Transverse colon (tissue), 4 donors: ENCODE measurements around the gene CES4A. TPM values are rescaled to one million over a fixed set of nuclear protein-coding genes. Genes with fewer than 3 reads are reported as not detected.

ENCODE experiments used
- DNase-seq: peaks from one replicate; pipeline ENCODE4 v3.0.0-alpha.2; 2019
- H3K27ac ChIP-seq, 4 donors: fragments of 200-600 bp; sonication (generic); 2 replicates each; pipeline ENCODE4 v1.5.1; 2016 to 2018; ENCODE audit warnings: inconsistent platforms in 4 of 4
- H3K27me3 ChIP-seq: fragments of 200-600 bp; sonication (generic); 2 replicates; pipeline ENCODE4 v1.5.1; 2017; ENCODE audit warnings: inconsistent platforms
- H3K36me3 ChIP-seq, 4 donors: fragments of 200-600 bp; sonication (generic); 2 replicates each; pipeline ENCODE4 v1.5.1; 2017 to 2019; ENCODE audit warnings: inconsistent platforms in 4 of 4
- H3K4me1 ChIP-seq, 4 donors: fragments of 200-600 bp; sonication (generic); 2 replicates each; pipeline ENCODE4 v1.5.1; 2017 to 2020; ENCODE audit warnings: inconsistent platforms in 4 of 4
- H3K4me3 ChIP-seq, 4 donors: fragments of 200-600 bp; sonication (generic); 1 replicate in 1 of 4; 2 replicates in 3 of 4; pipeline versions ENCODE4 v1.5.1 to v1.6.1; 2017 to 2019; ENCODE audit warnings: inconsistent platforms in 4 of 4
- H3K9me3 ChIP-seq, 2 donors: fragments of 200-600 bp; sonication (generic); 2 replicates each; pipeline ENCODE4 v1.5.1; 2017 to 2019; ENCODE audit warnings: inconsistent platforms in 2 of 2
- CTCF ChIP-seq, 5 experiments: fragments of 200-600 bp in 3 of 5; fragments of 450-650 bp in 2 of 5; sonication (generic) in 3 of 5; IDR thresholded peaks; 1 replicate in 2 of 5; 2 replicates in 3 of 5; pipeline ENCODE4 v1.5.1; 2016 to 2017; ENCODE audit warnings: antibody characterized with exemption in 5 of 5, inconsistent platforms in 3 of 5, mild to moderate bottlenecking in 2 of 5, moderate library complexity in 1 of 5
- EP300 ChIP-seq: sonication (generic); formaldehyde crosslinking; IDR thresholded peaks from one replicate; pipeline ENCODE4 v1.6.1; 2017; ENCODE audit warnings: antibody characterized with exemption, low read depth
- POLR2A ChIP-seq: fragments of 450-650 bp; IDR thresholded peaks from one replicate; pipeline ENCODE4 v1.6.1; 2016; ENCODE audit warnings: antibody characterized with exemption, mild to moderate bottlenecking, moderate library complexity
- POLR2AphosphoS5 ChIP-seq, 3 donors: sonication (generic); formaldehyde crosslinking; IDR thresholded peaks; one replicate each; pipeline ENCODE4 v1.6.1; 2016; ENCODE audit warnings: antibody characterized with exemption in 3 of 3
- WGBS, 2 donors: methylation state at CpG; one replicate each; pipeline ENCODE4 v1.1.5; 2018; ENCODE audit warnings: low coverage in 1 of 2; 5-methylcytosine and 5-hydroxymethylcytosine counted together
- in situ Hi-C, 4 donors: fragments of 200-750 bp; cut with MboI; loops; one replicate each; pipeline versions ENCODE4 v1.15.0 to v1.15.1; 2017; ENCODE audit warnings: low sequenced_read_pairs in 3 of 4, low pct_ligation_motif_present in 1 of 4, low pct_unique_long_range_greater_than_20kb in 1 of 4
- intact Hi-C: fragments of 100-400 bp; cut with DNase I; formaldehyde crosslinking; loops from one replicate; pipeline ENCODE4 v1.15.1; 2023; ENCODE audit warnings: low total_unique reads
- total RNA-seq, 4 donors: library from RNA; depleted of rRNA; stranded (reverse); fragments of >200 nt; gene quantifications; one replicate each; pipeline ENCODE4 v1.1.0, GENCODE V29; 2016

The CES4A gene
- total RNA-seq, 4 donors from 2014 or later: 9.7 to 24.7 (median 15.7) TPM

GRCh38 chr16:66948837-66949225, 39.6 kb upstream of the CES4A start:
- TF ChIP-seq CTCF (IDR thresholded peaks at IDR 0.05) (no peak), POLR2A (no peak), EP300 (no peak), POLR2AphosphoS5 (IDR thresholded peaks at IDR 0.05) (no peak)
- Histone ChIP-seq H3K27me3 (peaks cover 13% of the 10 kb centered on the region), H3K4me3 (peak overlapping the region in 3 of 4 donors; percentile 34 to 58 (median 45)), H3K27ac (no peak overlapping the region), H3K9me3 (no peaks in the 10 kb centered on the region), H3K36me3 (no peaks in the 10 kb centered on the region), H3K4me1 (peaks cover 18 to 33% (median 23%) of the 10 kb centered on the region in 4 donors)
- 31% methylated on average over 16 of the region's 21 CpGs; no CpG with 5 or more reads in 1 of the 2 donors for WGBS, 2 donors
- intact Hi-C loops (no loop called here), in situ Hi-C loops (no loop called here)
- no peak for DNase-seq

- Histone ChIP-seq H3K9me3 (no peaks in the 10 kb centered on the region), H3K4me3 (no peak overlapping the region), H3K27me3 (peaks cover 13% of the 10 kb centered on the region), H3K4me1 (peaks cover 18 to 38% (median 26%) of the 10 kb centered on the region in 4 donors), H3K36me3 (no peaks in the 10 kb centered on the region), H3K27ac (no peak overlapping the region)
- in situ Hi-C loops (no loop called here), intact Hi-C loops (no loop called here)
- no peak for DNase-seq
- no peak for TF ChIP-seq POLR2A
- TF ChIP-seq CTCF (IDR thresholded peaks at IDR 0.05): no peak
- no peak for TF ChIP-seq EP300
- no peak for TF ChIP-seq POLR2AphosphoS5 (IDR thresholded peaks at IDR 0.05)
- WGBS, 2 donors: 57 to 58% methylated on average over 4 to 6 of the region's 6 CpGs
Observed at GRCh38 chr16:66949472-66949871, 38.9 kb upstream of the CES4A start.

GRCh38 chr16:66950437-66950836, 38.0 kb upstream of the CES4A start:
- WGBS, 2 donors: 73 to 83% methylated on average over 2 of the region's 2 CpGs
- intact Hi-C loops: no loop called here
- Histone ChIP-seq H3K36me3 (no peaks in the 10 kb centered on the region), H3K27ac (no peak overlapping the region), H3K27me3 (peaks cover 13% of the 10 kb centered on the region), H3K4me3 (no peak overlapping the region), H3K9me3 (no peaks in the 10 kb centered on the region), H3K4me1 (peaks cover 18 to 48% (median 32%) of the 10 kb centered on the region in 4 donors)
- TF ChIP-seq CTCF (IDR thresholded peaks at IDR 0.05) (no peak), EP300 (no peak), POLR2AphosphoS5 (IDR thresholded peaks at IDR 0.05) (no peak), POLR2A (no peak)
- in situ Hi-C loops: loop anchor here in 2 of 4 donors (25.0 kb wide), 2 partner anchors 212 to 437 kb away; partner anchors contain the start of genes B3GNT9 (in 1 of the 2), FBXL8 (in 1 of the 2), HSF4 (in 1 of the 2) and NOL3 (in 1 of the 2)
- DNase-seq: no peak

GRCh38 chr16:66950971-66951790, 37.2 kb upstream of the CES4A start:
- TF ChIP-seq POLR2A (no peak), EP300 (no peak), POLR2AphosphoS5 (IDR thresholded peaks at IDR 0.05) (no peak), CTCF (IDR thresholded peaks at IDR 0.05) (no peak)
- H3K27me3 ChIP-seq: peaks cover 13% of the 10 kb centered on the region
- DNase-seq: no peak
- H3K27ac ChIP-seq: no peak overlapping the region
- no peaks in the 10 kb centered on the region for H3K36me3 ChIP-seq
- H3K4me1 ChIP-seq: peaks cover 18 to 53% (median 37%) of the 10 kb centered on the region in 4 donors
- in situ Hi-C loops (loop anchor here in 2 of 4 donors (25.0 kb wide), 2 partner anchors 211 to 436 kb away; partner anchors contain the start of genes B3GNT9 (in 1 of the 2), FBXL8 (in 1 of the 2), HSF4 (in 1 of the 2) and NOL3 (in 1 of the 2)), intact Hi-C loops (no loop called here)
- no peaks in the 10 kb centered on the region for H3K9me3 ChIP-seq
- H3K4me3 ChIP-seq: no peak overlapping the region
- 73 to 82% methylated on average over 4 of the region's 4 CpGs for WGBS, 2 donors
